ENCODE measurements around the gene TCP11X1.
"Not testable (repeated sequence)": the region's sequence is repeated elsewhere in the genome, so short reads cannot be mapped to it uniquely, and the experiment has no call there.

The TCP11X1 gene

DNA sequence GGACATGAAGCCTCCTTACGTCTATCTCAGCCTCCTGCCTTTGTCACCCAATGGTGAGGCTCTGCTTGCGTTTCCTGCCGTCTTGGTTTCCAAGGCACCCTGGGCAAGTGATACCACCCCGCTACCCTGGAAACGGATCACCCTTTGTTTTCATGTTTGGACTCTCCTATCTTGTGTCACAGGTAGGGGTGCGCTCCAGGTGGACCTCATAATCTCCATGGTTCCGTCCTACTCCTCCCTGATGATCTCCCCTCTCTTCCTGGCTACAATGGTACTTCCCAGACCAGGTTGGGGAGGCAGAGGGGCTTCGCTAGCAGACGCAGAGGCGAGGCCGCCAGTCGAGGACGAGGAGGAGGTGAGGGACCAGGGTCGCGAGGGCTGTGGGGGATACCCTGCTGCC is at the start of gene TCP11X1:
Gene TCP11X1 (plus strand): TSS at position 316 of the 400 bp plus-strand sequence.
- DNase-seq, result not testable (repeated sequence)

- DNase-seq, result no peak
Measured at GRCh38 chrX:102185967-102186720, 29.0 kb upstream of the TCP11X1 start.

GRCh38 chrX:102207940-102208339 is 7.2 kb upstream of the TCP11X1 start:
- not testable (repeated sequence) for DNase-seq

DNA sequence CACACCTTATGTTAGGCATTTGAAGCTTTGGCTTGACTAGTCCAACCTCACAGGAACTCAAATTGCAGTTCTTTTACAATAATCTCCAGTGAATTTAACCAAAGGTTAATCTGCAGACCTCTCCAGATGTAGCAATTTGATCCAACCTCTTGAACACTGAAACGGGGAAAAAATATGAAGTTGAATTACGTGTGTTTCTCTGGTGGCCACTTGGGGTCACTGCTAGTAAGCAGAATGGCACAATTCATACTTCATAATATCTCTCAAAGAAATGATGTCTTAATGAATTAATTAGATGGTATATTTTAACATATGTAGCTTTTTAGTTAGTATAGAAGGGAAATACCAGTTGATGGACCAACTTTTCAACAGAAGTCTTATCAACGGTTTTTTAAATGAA is 1.4 kb downstream of the TCP11X1 start:
- DNase-seq, result not testable (repeated sequence)

DNA sequence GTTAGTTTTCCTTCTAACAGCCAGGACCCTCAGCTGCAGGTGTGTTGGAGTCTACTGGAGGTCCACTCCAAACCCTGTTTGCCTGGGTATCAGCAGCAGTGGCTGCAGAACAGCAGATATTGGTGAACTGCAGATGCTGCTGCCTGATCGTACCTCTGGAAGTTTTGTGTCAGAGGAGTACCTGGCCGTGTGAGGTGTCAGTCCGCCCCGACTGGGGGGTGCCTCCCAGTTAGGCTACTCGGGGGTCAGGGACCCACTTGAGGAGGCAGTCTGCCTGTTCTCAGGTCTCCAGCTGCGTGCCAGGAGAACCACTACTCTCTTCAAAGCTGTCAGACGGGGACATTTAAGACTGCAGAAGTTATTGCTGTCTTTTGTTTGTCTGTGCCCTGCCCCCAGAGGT is 20.6 kb downstream of the TCP11X1 start:
- not testable (repeated sequence) for DNase-seq

- DNase-seq, result not testable (repeated sequence)
Measured at GRCh38 chrX:102240265-102240664, 25.2 kb downstream of the TCP11X1 start.

- DNase-seq, result not testable (repeated sequence)
Measured at GRCh38 chrX:102246893-102247292, 31.8 kb downstream of the TCP11X1 start, which contains the start of gene NXF2. NXF2 (plus strand) TSS chrX:102247167; CDS start chrX:102307079, 59,912 bp downstream.

DNA sequence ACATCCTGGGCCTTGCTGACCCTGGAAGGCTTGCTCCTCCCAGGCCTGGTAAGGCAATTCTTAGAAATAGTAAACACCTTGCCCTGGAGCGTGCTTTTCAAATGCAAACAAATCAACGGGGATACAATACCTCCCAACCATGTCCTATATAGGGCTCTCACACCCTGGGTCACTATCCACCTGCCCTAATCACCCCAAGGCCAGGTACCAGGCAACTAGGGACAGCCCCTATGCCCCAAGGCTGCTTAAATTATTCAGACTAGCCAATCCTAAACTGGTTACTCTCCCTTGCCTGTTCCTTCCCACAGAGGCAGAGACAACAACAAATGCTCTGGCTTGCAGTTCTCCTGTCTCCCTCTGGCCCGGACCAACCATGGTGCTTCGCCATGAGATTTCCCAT is 57.1 kb downstream of the TCP11X1 start:
- not testable (repeated sequence) for DNase-seq

Data from NCI-H1694 (cell line).